ENCODE data around the gene PDZK1IP1.

The PDZK1IP1 gene

GRCh38 chr1:47231301-47232186, 41.7 kb upstream of the PDZK1IP1 start:
- TF ChIP-seq CTCF (conservative IDR thresholded peaks at IDR 0.05; ENCODE audit: low read depth), result no peak
- CTCF ChIA-PET, result no interaction called here
- no peak overlapping the region for H3K27ac ChIP-seq
- POLR2A ChIA-PET (ENCODE audit: low non-redundant PET), result no interaction called here
- DNase-seq (ENCODE audit: low spot score), result no peak

- no peak for DNase-seq (ENCODE audit: low spot score)
- H3K27ac ChIP-seq, result no peak overlapping the region
- ChIA-PET POLR2A (ENCODE audit: low non-redundant PET) (no interaction called here), CTCF (no interaction called here)
- TF ChIP-seq CTCF (conservative IDR thresholded peaks at IDR 0.05; ENCODE audit: low read depth), result no peak
Observed at GRCh38 chr1:47230692-47231300, 41.0 kb upstream of the PDZK1IP1 start.

GRCh38 chr1:47229886-47230691, 40.3 kb upstream of the PDZK1IP1 start:
- no peak overlapping the region for H3K27ac ChIP-seq
- TF ChIP-seq CTCF (conservative IDR thresholded peaks at IDR 0.05; ENCODE audit: low read depth), result no peak
- POLR2A ChIA-PET (ENCODE audit: low non-redundant PET), result no interaction called here
- DNase-seq (ENCODE audit: low spot score), result no peak
- CTCF ChIA-PET, result no interaction called here

- ChIA-PET POLR2A (ENCODE audit: low non-redundant PET) (no interaction called here), CTCF (no interaction called here)
- H3K27ac ChIP-seq, result no peak overlapping the region
- no peak for TF ChIP-seq CTCF (conservative IDR thresholded peaks at IDR 0.05; ENCODE audit: low read depth)
- no peak for DNase-seq (ENCODE audit: low spot score)
Observed at GRCh38 chr1:47229031-47229885, 39.4 kb upstream of the PDZK1IP1 start.

- H3K27ac ChIP-seq, result no peak overlapping the region
- ChIA-PET CTCF (interaction anchor here (1.0 kb wide), 1 partner anchor 50 kb away, joined by 3 read pairs; no protein-coding TSS in a partner anchor), POLR2A (ENCODE audit: low non-redundant PET) (no interaction called here)
- TF ChIP-seq CTCF (conservative IDR thresholded peaks at IDR 0.05; ENCODE audit: low read depth), result no peak
- no peak for DNase-seq (ENCODE audit: low spot score)
Observed at GRCh38 chr1:47228644-47229030, 38.8 kb upstream of the PDZK1IP1 start.

Data from RWPE1 (cell line).